ENCODE data around the gene SP140L. TPM values are rescaled to one million over a fixed set of nuclear protein-coding genes. Genes with fewer than 3 reads are reported as not detected.

SP140L gene
- total and polyA plus RNA-seq, 2 of the 8 experiments (the other 6 are each of a cell fraction or from before 2014, with no cell fraction given), result 0.36 to 1.5 TPM

DNA sequence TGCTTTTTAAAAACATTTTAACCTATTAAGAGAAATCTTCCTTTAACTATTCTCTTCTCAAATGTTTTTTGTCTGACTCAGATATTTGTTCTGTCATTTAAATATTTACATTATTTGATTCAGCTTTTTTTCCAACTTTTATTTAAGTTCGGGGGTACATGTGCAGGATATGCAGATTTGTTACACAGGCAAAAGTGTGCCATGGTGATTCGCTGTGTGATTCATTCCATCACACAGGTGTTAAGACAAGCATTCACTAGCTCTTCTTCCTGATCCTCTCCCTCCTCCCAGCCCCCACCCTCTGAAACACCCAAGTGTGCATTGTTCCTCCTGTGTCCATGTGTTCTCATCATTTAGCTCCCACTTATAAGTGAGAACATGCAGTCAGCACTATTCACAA is 108.4 kb downstream of the SP140L start:
- Histone ChIP-seq H2BK15ac (ENCODE audit: low read length) (no peak overlapping the region), H3K27ac (ENCODE audit: low read depth, low read length) (no peak overlapping the region), H4K5ac (ENCODE audit: insufficient read length, low read depth, low read length) (no peak overlapping the region), H3K18ac (ENCODE audit: extremely low read depth, low read length) (no peak overlapping the region), H2AFZ (ENCODE audit: low read length) (no peak overlapping the region), H3K4me2 (ENCODE audit: insufficient read depth in 1 of 2, low read depth in 2 of 2, low read length in 2 of 2) (no peak overlapping the region), H3K56ac (replicated peaks; ENCODE audit: insufficient read length, low read depth, low read length) (no peak overlapping the region), H3K4me3 (ENCODE audit: extremely low read depth in 1 of 4, insufficient read depth in 2 of 4, low read depth in 3 of 4, low read length in 4 of 4) (no peak overlapping the region; a peak in 1 of 8 replicates), H3K4me1 (replicated peaks in 1 of 4; ENCODE audit: control insufficient read depth in 3 of 4, insufficient read depth in 4 of 4, low read length in 3 of 4) (no peaks in the 10 kb centered on the region), H3K23ac (ENCODE audit: insufficient read length) (no peak overlapping the region), H3K79me2 (ENCODE audit: control insufficient read depth in 1 of 2, insufficient read depth in 2 of 2, low read length in 2 of 2) (no peaks in the 10 kb centered on the region), H2BK20ac (ENCODE audit: low read length) (no peak overlapping the region), H3K36me3 (ENCODE audit: control insufficient read depth in 2 of 4, insufficient read depth in 4 of 4, low read length in 3 of 4) (no peaks in the 10 kb centered on the region), H3K27me3 (replicated peaks in 1 of 4; ENCODE audit: control insufficient read depth in 3 of 4, extremely low read depth in 1 of 4, insufficient read depth in 3 of 4, low read length in 3 of 4) (no peaks in the 10 kb centered on the region), H2BK12ac (ENCODE audit: low read depth, low read length) (no peak overlapping the region), H4K20me1 (replicated peaks in 1 of 2; ENCODE audit: control insufficient read depth in 1 of 2, insufficient read depth in 2 of 2, low read length in 2 of 2) (no peaks in the 10 kb centered on the region), H3K14ac (ENCODE audit: insufficient read length) (no peak overlapping the region), H2BK5ac (ENCODE audit: low read depth, low read length) (no peak overlapping the region), H4K8ac (ENCODE audit: extremely low read depth, insufficient read depth, low read length) (no peak overlapping the region), H3K4ac (replicated peaks; ENCODE audit: insufficient read length, low read depth, low read length) (no peak overlapping the region), H3K9ac (replicated peaks in 1 of 4; ENCODE audit: extremely low read depth in 1 of 4, low read depth in 3 of 4, low read length in 3 of 4) (no peak overlapping the region), H3K79me1 (ENCODE audit: low read depth, low read length) (no peaks in the 10 kb centered on the region), H4K91ac (replicated peaks; ENCODE audit: insufficient read length, low read length) (no peak overlapping the region), H2BK120ac (replicated peaks; ENCODE audit: low read depth, low read length) (no peak overlapping the region), H3K9me3 (ENCODE audit: insufficient read depth in 2 of 2, low read depth in 1 of 2, low read length in 1 of 2) (peaks cover 0 to 7% of the 10 kb centered on the region in 2 experiments; a peak in 2 of 4 replicates), H3K23me2 (ENCODE audit: low read depth, low read length) (no peaks in the 10 kb centered on the region), H2AK5ac (ENCODE audit: low read depth, low read length) (no peak overlapping the region)
- CTCF ChIA-PET (ENCODE audit: partially characterized antibody), result no interaction called here
- FAIRE-seq (no peak), DNase-seq (ENCODE audit: low read depth in 1 of 2, low spot score in 2 of 2) (no peak)
- TF ChIP-seq CHD2 (IDR thresholded peaks at IDR 0.05; ENCODE audit: low read length) (no peak), HDAC6 (IDR thresholded peaks at IDR 0.05; ENCODE audit: low read depth, low read length) (no peak), SIX5 (IDR thresholded peaks at IDR 0.05; ENCODE audit: low read depth, low read length) (no peak), SP1 (IDR thresholded peaks at IDR 0.05; ENCODE audit: low read depth, low read length) (no peak), TEAD4 (IDR thresholded peaks at IDR 0.05; ENCODE audit: low read depth, low read length) (no peak), BCL11A (IDR thresholded peaks at IDR 0.05; ENCODE audit: low read depth in 2 of 2, low read length in 2 of 2) (no peak), POLR2A (IDR thresholded peaks at IDR 0.05; ENCODE audit: control extremely low read depth in 1 of 2, low read depth in 2 of 2, low read length in 2 of 2) (no peak), CBX8 (IDR thresholded peaks at IDR 0.05; ENCODE audit: borderline replicate concordance, low read depth, low read length) (no peak), SUZ12 (IDR thresholded peaks at IDR 0.05; ENCODE audit: low read length) (no peak), SIRT6 (IDR thresholded peaks at IDR 0.05; ENCODE audit: low read length) (no peak), RXRA (IDR thresholded peaks at IDR 0.05; ENCODE audit: insufficient read depth, low read depth, low read length) (no peak), POU5F1 (IDR thresholded peaks at IDR 0.05; ENCODE audit: low read depth, low read length) (no peak), NRF1 (IDR thresholded peaks at IDR 0.05; ENCODE audit: low read depth, low read length) (no peak), GABPA (IDR thresholded peaks at IDR 0.05; ENCODE audit: borderline replicate concordance, insufficient read depth, low read length) (no peak)
- TF ChIP-seq, protein P1, sequence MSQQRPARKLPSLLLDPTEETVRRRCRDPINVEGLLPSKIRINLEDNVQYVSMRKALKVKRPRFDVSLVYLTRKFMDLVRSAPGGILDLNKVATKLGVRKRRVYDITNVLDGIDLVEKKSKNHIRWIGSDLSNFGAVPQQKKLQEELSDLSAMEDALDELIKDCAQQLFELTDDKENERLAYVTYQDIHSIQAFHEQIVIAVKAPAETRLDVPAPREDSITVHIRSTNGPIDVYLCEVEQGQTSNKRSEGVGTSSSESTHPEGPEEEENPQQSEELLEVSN (IDR thresholded peaks at IDR 0.05), result no peak
- TF ChIP-seq, protein P2, sequence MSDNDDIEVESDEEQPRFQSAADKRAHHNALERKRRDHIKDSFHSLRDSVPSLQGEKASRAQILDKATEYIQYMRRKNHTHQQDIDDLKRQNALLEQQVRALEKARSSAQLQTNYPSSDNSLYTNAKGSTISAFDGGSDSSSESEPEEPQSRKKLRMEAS (IDR thresholded peaks at IDR 0.05), result no peak
- WGBS, 2 experiments (ENCODE audit: extremely low coverage in 1 of 2, insufficient coverage in 1 of 2, insufficient read length in 1 of 2, insufficient replicate concordance in 2 of 2, low coverage in 1 of 2, low lambda C conversion rate in 2 of 2, missing lambda C conversion rate in 1 of 2), result 95% methylated on average over 2 of the region's 2 CpGs; no CpG with 5 or more reads in 1 of the 2 experiments
- POLR2A ChIA-PET (ENCODE audit: partially characterized antibody), result no interaction called here

Measured in H1 (cell line).